Breast epithelium (tissue), 3 donors: Measurements from ENCODE around the gene UGT1A8.

ENCODE experiments used
- POLR2A ChIP-seq: fragments of 450-650 bp; IDR thresholded peaks from one replicate; pipeline ENCODE4 v1.6.1; 2016; ENCODE audit warnings: antibody characterized with exemption, mild to moderate bottlenecking, moderate library complexity
- POLR2AphosphoS5 ChIP-seq, 3 donors: sonication (generic); formaldehyde crosslinking; IDR thresholded peaks; one replicate each; pipeline ENCODE4 v1.6.1; 2017; ENCODE audit warnings: antibody characterized with exemption in 3 of 3
- TF ChIP-seq, protein P1 (sequence below), 3 donors: fragments of 450-650 bp; IDR thresholded peaks; one replicate each; pipeline ENCODE4 v1.5.1; 2016 to 2017; ENCODE audit warnings: antibody characterized with exemption in 3 of 3, mild to moderate bottlenecking in 3 of 3, moderate library complexity in 3 of 3

GRCh38 chr2:233773854-233774253, 156.4 kb downstream of the UGT1A8 start:
- TF ChIP-seq, protein P1, sequence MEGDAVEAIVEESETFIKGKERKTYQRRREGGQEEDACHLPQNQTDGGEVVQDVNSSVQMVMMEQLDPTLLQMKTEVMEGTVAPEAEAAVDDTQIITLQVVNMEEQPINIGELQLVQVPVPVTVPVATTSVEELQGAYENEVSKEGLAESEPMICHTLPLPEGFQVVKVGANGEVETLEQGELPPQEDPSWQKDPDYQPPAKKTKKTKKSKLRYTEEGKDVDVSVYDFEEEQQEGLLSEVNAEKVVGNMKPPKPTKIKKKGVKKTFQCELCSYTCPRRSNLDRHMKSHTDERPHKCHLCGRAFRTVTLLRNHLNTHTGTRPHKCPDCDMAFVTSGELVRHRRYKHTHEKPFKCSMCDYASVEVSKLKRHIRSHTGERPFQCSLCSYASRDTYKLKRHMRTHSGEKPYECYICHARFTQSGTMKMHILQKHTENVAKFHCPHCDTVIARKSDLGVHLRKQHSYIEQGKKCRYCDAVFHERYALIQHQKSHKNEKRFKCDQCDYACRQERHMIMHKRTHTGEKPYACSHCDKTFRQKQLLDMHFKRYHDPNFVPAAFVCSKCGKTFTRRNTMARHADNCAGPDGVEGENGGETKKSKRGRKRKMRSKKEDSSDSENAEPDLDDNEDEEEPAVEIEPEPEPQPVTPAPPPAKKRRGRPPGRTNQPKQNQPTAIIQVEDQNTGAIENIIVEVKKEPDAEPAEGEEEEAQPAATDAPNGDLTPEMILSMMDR (IDR thresholded peaks at IDR 0.05), result no peak
- no peak for TF ChIP-seq POLR2AphosphoS5 (IDR thresholded peaks at IDR 0.05)
- no peak for TF ChIP-seq POLR2A
